H1 (cell line): ENCODE results near the gene PNMA3.
"Not testable (repeated sequence)": the region's sequence is repeated elsewhere in the genome, so short reads cannot be mapped to it uniquely, and the experiment has no call there.

Experiments used
- ATF3 ChIP-seq: IDR thresholded peaks from 2 replicates; pipeline ENCODE4 v1.6.1; 2011; ENCODE audit warnings: low read depth, mild to moderate bottlenecking, low read length; ENCODE audit not compliant: insufficient read depth
- CTBP2 ChIP-seq: IDR thresholded peaks from 2 replicates; pipeline ENCODE4 v1.7.0; 2011; ENCODE audit warnings: borderline replicate concordance, mild to moderate bottlenecking, moderate library complexity, mixed read lengths, low read length; ENCODE audit not compliant: insufficient read depth, insufficient read length
- EZH2 ChIP-seq: fragments of 200-600 bp; sonication (generic); IDR thresholded peaks from 2 replicates; pipeline ENCODE4 v1.7.1; 2012; ENCODE audit warnings: low read depth, mild to moderate bottlenecking, moderate library complexity, low read length, inconsistent platforms; ENCODE audit not compliant: severe bottlenecking
- GABPA ChIP-seq: IDR thresholded peaks from 2 replicates; pipeline ENCODE4 v1.6.1; 2011; ENCODE audit warnings: mild to moderate bottlenecking, low read length, moderate library complexity, borderline replicate concordance; ENCODE audit not compliant: insufficient read depth
- HDAC6 ChIP-seq: IDR thresholded peaks from one replicate; pipeline ENCODE4 v1.7.1; 2012; ENCODE audit warnings: low read depth, mild to moderate bottlenecking, inconsistent platforms, low read length, moderate library complexity
- KDM4A ChIP-seq: IDR thresholded peaks from one replicate; pipeline ENCODE4 v1.7.1; 2012; ENCODE audit warnings: low read depth, mild to moderate bottlenecking, moderate library complexity, low read length, inconsistent platforms; ENCODE audit not compliant: severe bottlenecking
- POLR2A ChIP-seq, 2 experiments: IDR thresholded peaks; 1 replicate in 1 of 2; 2 replicates in 1 of 2; pipeline ENCODE4 v1.6.1; 2011; ENCODE audit warnings: low read depth in 2 of 2, low read length in 2 of 2, mild to moderate bottlenecking in 2 of 2; ENCODE audit errors: control extremely low read depth in 1 of 2
- POLR2AphosphoS5 ChIP-seq: IDR thresholded peaks from 2 replicates; pipeline ENCODE4 v1.6.1; 2011; ENCODE audit warnings: low read depth, low read length
- SIRT6 ChIP-seq: IDR thresholded peaks from one replicate; pipeline ENCODE4 v1.7.1; 2012; ENCODE audit warnings: low read length, inconsistent platforms
- TAF1 ChIP-seq: IDR thresholded peaks from 2 replicates; pipeline ENCODE4 v1.6.1; 2011; ENCODE audit warnings: mild to moderate bottlenecking, low read depth, low read length
- TAF7 ChIP-seq: optimal IDR thresholded peaks from 2 replicates; pipeline ENCODE3; 2011; ENCODE audit warnings: low read depth, mild to moderate bottlenecking, inconsistent platforms, low read length, moderate library complexity, borderline replicate concordance

DNA sequence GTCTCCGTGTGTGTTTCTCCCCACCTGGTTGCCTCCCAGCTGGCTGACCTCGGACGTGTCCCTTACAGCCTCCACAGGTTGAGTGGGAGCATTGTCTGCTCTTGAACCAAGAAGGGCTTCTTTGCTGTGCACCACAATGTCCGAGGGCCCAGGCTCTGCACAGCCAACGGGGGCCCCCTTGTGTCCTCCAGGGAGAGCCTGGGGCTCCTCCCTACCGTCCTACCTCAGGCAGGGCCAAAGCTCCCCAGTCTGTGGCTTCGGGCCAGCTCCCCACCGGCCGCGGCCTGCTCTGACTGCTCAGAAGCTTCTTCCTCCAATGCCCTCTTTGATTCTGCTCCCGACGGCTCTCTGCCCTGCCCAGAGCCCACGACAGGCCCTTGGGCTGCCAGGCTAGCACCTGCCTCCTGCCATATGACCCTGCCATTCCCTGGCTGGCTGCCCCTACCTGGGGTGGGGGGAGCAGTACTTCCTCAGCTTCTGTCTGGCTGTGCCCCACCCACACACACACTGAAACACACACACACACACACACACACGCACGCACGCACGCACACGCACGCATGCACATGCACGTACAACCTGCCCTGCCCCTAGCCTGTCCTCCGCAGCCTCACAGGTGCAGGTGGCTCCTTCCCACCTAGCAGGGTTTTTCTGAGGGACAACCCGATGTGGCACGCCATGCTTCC is 27.1 kb downstream of the PNMA3 start:
- not testable (repeated sequence) for TF ChIP-seq TAF1; HDAC6; CTBP2; POLR2A (IDR thresholded peaks at IDR 0.05; ENCODE audit: control extremely low read depth in 1 of 2, low read depth in 2 of 2, low read length in 2 of 2); GABPA; TAF7; ATF3; POLR2AphosphoS5; SIRT6; EZH2; KDM4A
